Activated T-cell treated with anti-CD3 and anti-CD28 coated beads, Interleukin-2, amount 50 U/mL, for 72 hours (primary cell): ENCODE measurements around the gene RASSF1. TPM values are rescaled to one million over a fixed set of nuclear protein-coding genes. Genes with fewer than 3 reads are reported as not detected.

Experiments used
- total RNA-seq, 2 donors: library from RNA; stranded (reverse); gene quantifications; one replicate each; pipeline ENCODE4 v1.2.3, GENCODE V29; 2022

Gene RASSF1
- total RNA-seq, 2 donors from 2014 or later = 51.4 to 61.6 TPM

Other genes starting within 250 kb of the RASSF1 start
- gene SEMA3F, start 185.5 kb downstream of the RASSF1 start, total RNA-seq = under 1 TPM in 1 of 2 donors, not detected in 1; 0.25 TPM
- not detected for gene GNAT1, start 149.2 kb downstream of the RASSF1 start, total RNA-seq
- not detected for gene SLC38A3, start 135.6 kb downstream of the RASSF1 start, total RNA-seq
- gene GNAI2, start 104.6 kb downstream of the RASSF1 start, total RNA-seq = 100 to 1,000 TPM; 263 to 272 TPM
- gene SEMA3B, start 71.7 kb downstream of the RASSF1 start, total RNA-seq = 1 to 10 TPM; 1.9 to 3.3 TPM
- under 1 TPM in 1 of 2 donors, not detected in 1; 0.26 TPM for gene LSMEM2, start 61.7 kb downstream of the RASSF1 start, total RNA-seq
- 10 to 100 TPM; 56.3 to 62.1 TPM for gene IFRD2, start 48.4 kb downstream of the RASSF1 start, total RNA-seq
- 1 to 10 TPM; 6.7 to 7.1 TPM for gene HYAL3, start 41.4 kb downstream of the RASSF1 start, total RNA-seq
- gene NAA80, start 41.4 kb downstream of the RASSF1 start, total RNA-seq = 10 to 100 TPM; 19.5 to 20.0 TPM
- under 1 TPM in 1 of 2 donors, not detected in 1; 0.19 TPM for gene HYAL1, start 37.3 kb downstream of the RASSF1 start, total RNA-seq
- gene HYAL2, start 18.1 kb downstream of the RASSF1 start, total RNA-seq = 1 to 10 TPM; 4.6 to 4.8 TPM
- gene TUSC2, start 12.6 kb downstream of the RASSF1 start, total RNA-seq = 10 to 100 TPM; 16.2 to 16.8 TPM
- 1 to 10 TPM; 1.2 TPM for gene ZMYND10, start 4.9 kb upstream of the RASSF1 start, total RNA-seq
- gene NPRL2, start 9.9 kb upstream of the RASSF1 start, total RNA-seq = 10 to 100 TPM; 46.0 to 46.4 TPM
- gene CYB561D2, start 10.0 kb upstream of the RASSF1 start, total RNA-seq = 10 to 100 TPM; 16.1 to 17.0 TPM
- gene TMEM115, start 18.7 kb upstream of the RASSF1 start, total RNA-seq = 10 to 100 TPM; 21.5 to 22.6 TPM
- 1 to 10 TPM; 3.3 to 5.4 TPM for gene CACNA2D2, start 162.8 kb upstream of the RASSF1 start, total RNA-seq
- 10 to 100 TPM; 22.7 to 32.5 TPM for gene C3orf18, start 226.9 kb upstream of the RASSF1 start, total RNA-seq
- gene HEMK1, start 228.7 kb upstream of the RASSF1 start, total RNA-seq = 10 to 100 TPM; 54.5 to 64.6 TPM